Suprapubic skin (tissue), 4 donors: ENCODE results near the gene SPTBN5. TPM values are rescaled to one million over a fixed set of nuclear protein-coding genes. Genes with fewer than 3 reads are reported as not detected.

Experiments used
- DNase-seq, 2 donors: peaks; one replicate each; pipeline ENCODE4 v3.0.0-alpha.2; 2019; ENCODE audit warnings: low spot score in 2 of 2
- H3K27ac ChIP-seq: fragments of 200-600 bp; sonication (generic); one replicate; pipeline ENCODE4 v1.5.1; 2019
- H3K27me3 ChIP-seq: fragments of 200-600 bp; sonication (generic); one replicate; pipeline ENCODE4 v1.5.1; 2019
- H3K36me3 ChIP-seq: fragments of 200-600 bp; sonication (generic); one replicate; pipeline ENCODE4 v1.5.1; 2019
- H3K4me1 ChIP-seq: fragments of 200-600 bp; sonication (generic); one replicate; pipeline ENCODE4 v1.5.1; 2019
- H3K4me3 ChIP-seq: fragments of 200-600 bp; sonication (generic); one replicate; pipeline ENCODE4 v1.5.1; 2019; ENCODE audit warnings: mild to moderate bottlenecking
- H3K9me3 ChIP-seq: fragments of 200-600 bp; sonication (generic); one replicate; pipeline ENCODE4 v1.5.1; 2019
- CTCF ChIP-seq, 2 donors: fragments of 200-600 bp in 1 of 2; fragments of 450-650 bp in 1 of 2; sonication (generic) in 1 of 2; IDR thresholded peaks; one replicate each; pipeline ENCODE4 v1.5.1; 2016 to 2019; ENCODE audit warnings: antibody characterized with exemption in 2 of 2, mild to moderate bottlenecking in 1 of 2, moderate library complexity in 1 of 2
- EP300 ChIP-seq: sonication (generic); formaldehyde crosslinking; IDR thresholded peaks from one replicate; pipeline ENCODE4 v1.6.1; 2017; ENCODE audit warnings: antibody characterized with exemption
- POLR2A ChIP-seq, 2 donors: fragments of 450-650 bp; IDR thresholded peaks; one replicate each; pipeline ENCODE4 v1.6.1; 2017; ENCODE audit warnings: antibody characterized with exemption in 2 of 2, mild to moderate bottlenecking in 2 of 2, moderate library complexity in 2 of 2
- POLR2AphosphoS5 ChIP-seq, 3 donors: sonication (generic); formaldehyde crosslinking; IDR thresholded peaks; one replicate each; pipeline ENCODE4 v1.6.1; 2017; ENCODE audit warnings: antibody characterized with exemption in 3 of 3
- WGBS: methylation state at CpG from one replicate; pipeline ENCODE4 v1.1.5; 2018; 5-methylcytosine and 5-hydroxymethylcytosine counted together
- total RNA-seq, 4 donors: library from RNA; depleted of rRNA; stranded (reverse); fragments of >200 nt; gene quantifications; one replicate each; pipeline ENCODE4 v1.1.0, GENCODE V29; 2016

Gene SPTBN5
- total RNA-seq, 4 donors from 2014 or later: 1.3 to 3.4 (median 2.8) TPM

GRCh38 chr15:41844814-41845213 lies 49.0 kb downstream of the SPTBN5 start:
- 83% methylated on average over 1 of the region's 12 CpGs for WGBS
- Histone ChIP-seq H3K4me1 (peaks cover 44% of the 10 kb centered on the region), H3K27ac (no peak overlapping the region), H3K9me3 (no peaks in the 10 kb centered on the region), H3K4me3 (no peak overlapping the region), H3K27me3 (no peaks in the 10 kb centered on the region), H3K36me3 (peaks cover 65% of the 10 kb centered on the region)
- no peak for DNase-seq
- no peak for TF ChIP-seq CTCF (IDR thresholded peaks at IDR 0.05)
- no peak for TF ChIP-seq POLR2AphosphoS5 (IDR thresholded peaks at IDR 0.05)
- TF ChIP-seq EP300: no peak

GRCh38 chr15:41843571-41843970 lies 50.3 kb downstream of the SPTBN5 start:
- Histone ChIP-seq H3K27ac (no peak overlapping the region), H3K9me3 (no peaks in the 10 kb centered on the region), H3K36me3 (peaks cover 61% of the 10 kb centered on the region), H3K4me1 (peaks cover 44% of the 10 kb centered on the region), H3K27me3 (no peaks in the 10 kb centered on the region), H3K4me3 (no peak overlapping the region)
- 89% methylated on average over 6 of the region's 10 CpGs for WGBS
- no peak for DNase-seq
- TF ChIP-seq POLR2A (IDR thresholded peaks at IDR 0.05) (no peak), POLR2AphosphoS5 (IDR thresholded peaks at IDR 0.05) (no peak), EP300 (no peak), CTCF (IDR thresholded peaks at IDR 0.05) (no peak)

- H3K4me1 ChIP-seq: peaks cover 42% of the 10 kb centered on the region
- no peak overlapping the region for H3K27ac ChIP-seq
- H3K4me3 ChIP-seq: no peak overlapping the region
- no peaks in the 10 kb centered on the region for H3K27me3 ChIP-seq
- 58% methylated on average over 12 of the region's 12 CpGs for WGBS
- DNase-seq: no peak
- TF ChIP-seq POLR2AphosphoS5 (IDR thresholded peaks at IDR 0.05) (no peak), POLR2A (IDR thresholded peaks at IDR 0.05) (no peak), CTCF (IDR thresholded peaks at IDR 0.05) (no peak), EP300 (no peak)
- H3K36me3 ChIP-seq: peaks cover 49% of the 10 kb centered on the region
- H3K9me3 ChIP-seq: no peaks in the 10 kb centered on the region
Measured at GRCh38 chr15:41842229-41842628, 51.6 kb downstream of the SPTBN5 start.

GRCh38 chr15:41841131-41841530 lies 52.7 kb downstream of the SPTBN5 start:
- TF ChIP-seq POLR2A (IDR thresholded peaks at IDR 0.05) (no peak), EP300 (no peak), POLR2AphosphoS5 (IDR thresholded peaks at IDR 0.05) (no peak), CTCF (IDR thresholded peaks at IDR 0.05) (no peak)
- 94% methylated on average over 6 of the region's 10 CpGs for WGBS

GRCh38 chr15:41840673-41841072 lies 53.2 kb downstream of the SPTBN5 start:
- no peak for DNase-seq
- no peaks in the 10 kb centered on the region for H3K9me3 ChIP-seq
- peaks cover 54% of the 10 kb centered on the region for H3K4me1 ChIP-seq
- H3K36me3 ChIP-seq: peaks cover 49% of the 10 kb centered on the region
- no peak overlapping the region for H3K4me3 ChIP-seq
- H3K27me3 ChIP-seq: no peaks in the 10 kb centered on the region
- 57% methylated on average over 15 of the region's 15 CpGs for WGBS
- TF ChIP-seq EP300 (no peak), POLR2A (IDR thresholded peaks at IDR 0.05) (no peak), CTCF (IDR thresholded peaks at IDR 0.05) (no peak), POLR2AphosphoS5 (IDR thresholded peaks at IDR 0.05) (no peak)
- no peak overlapping the region for H3K27ac ChIP-seq

More at GRCh38 chr15:41841131-41841530, 52.7 kb downstream of the SPTBN5 start:
- Histone ChIP-seq H3K9me3 (no peaks in the 10 kb centered on the region), H3K27me3 (no peaks in the 10 kb centered on the region), H3K27ac (no peak overlapping the region), H3K36me3 (peaks cover 49% of the 10 kb centered on the region), H3K4me3 (no peak overlapping the region), H3K4me1 (peaks cover 49% of the 10 kb centered on the region)
- DNase-seq: no peak
